HG03571 (cell line): ENCODE results near the gene MIGA2.
"Not testable (repeated sequence)": the region's sequence is repeated elsewhere in the genome, so short reads cannot be mapped to it uniquely, and the experiment has no call there.

Experiments used
- ATAC-seq: cut with Tn5 transposase; IDR thresholded peaks from one replicate; pipeline ENCODE4 v1.9.1; 2021; ENCODE audit not compliant: unreplicated experiment

Gene MIGA2

DNA sequence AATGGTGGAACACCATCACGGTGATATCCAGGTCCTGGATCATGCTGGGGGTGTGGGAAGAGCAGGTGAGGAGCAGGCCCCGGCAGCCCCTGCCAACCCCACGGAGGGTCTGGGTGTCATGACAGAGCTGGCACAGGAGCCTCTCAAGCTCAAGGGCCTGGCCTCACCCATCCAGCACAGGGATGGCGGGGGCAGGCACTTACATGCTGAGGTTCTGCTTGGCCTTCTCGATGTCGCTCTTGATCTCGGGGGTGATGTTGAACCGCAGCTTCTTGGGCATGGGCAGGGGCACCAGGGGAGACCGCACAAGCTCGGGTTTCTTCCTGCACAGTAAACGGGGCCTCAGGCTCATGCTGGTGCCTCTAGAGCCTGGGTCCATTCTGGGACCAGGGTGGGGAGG is 61.9 kb downstream of the MIGA2 start:
- ATAC-seq: no peak

DNA sequence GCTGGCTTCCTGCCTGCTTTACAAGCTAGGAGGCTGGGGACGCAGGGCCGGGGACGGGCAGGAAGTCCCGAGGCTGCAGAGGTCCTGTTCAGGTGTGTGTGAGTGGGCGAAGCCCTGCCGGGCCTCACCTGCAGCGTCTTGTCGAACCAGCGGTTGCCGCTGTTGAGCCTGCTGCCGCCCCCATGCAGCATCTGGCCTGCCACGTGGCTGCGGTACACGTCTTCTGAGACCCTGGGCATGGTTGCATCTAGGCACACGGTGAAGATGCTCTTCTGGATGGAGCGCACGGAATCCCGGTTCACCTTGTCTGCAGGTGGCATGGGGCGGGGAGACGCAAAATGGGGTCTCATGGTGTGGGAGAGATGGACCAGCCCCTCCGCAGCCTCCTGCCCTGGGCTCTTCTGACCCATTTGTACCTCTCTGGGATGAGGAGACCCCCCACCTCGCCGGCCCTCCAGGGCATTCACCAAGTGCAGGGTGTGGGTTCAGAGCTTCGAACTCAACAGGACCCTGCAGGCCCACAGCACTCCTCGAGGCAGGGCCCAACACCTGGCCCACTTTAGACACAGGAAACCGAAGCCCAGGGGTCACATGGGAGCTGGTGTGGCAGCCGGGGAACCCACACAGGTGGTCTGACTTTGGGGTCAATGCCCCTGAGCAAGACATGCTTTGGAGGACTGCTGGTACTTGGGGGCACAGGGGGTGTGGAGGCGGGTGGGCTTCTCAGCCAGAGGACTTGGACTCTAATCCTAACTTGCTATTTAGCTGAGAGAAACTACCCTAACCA is 64.2 kb downstream of the MIGA2 start:
- ATAC-seq: no peak

DNA sequence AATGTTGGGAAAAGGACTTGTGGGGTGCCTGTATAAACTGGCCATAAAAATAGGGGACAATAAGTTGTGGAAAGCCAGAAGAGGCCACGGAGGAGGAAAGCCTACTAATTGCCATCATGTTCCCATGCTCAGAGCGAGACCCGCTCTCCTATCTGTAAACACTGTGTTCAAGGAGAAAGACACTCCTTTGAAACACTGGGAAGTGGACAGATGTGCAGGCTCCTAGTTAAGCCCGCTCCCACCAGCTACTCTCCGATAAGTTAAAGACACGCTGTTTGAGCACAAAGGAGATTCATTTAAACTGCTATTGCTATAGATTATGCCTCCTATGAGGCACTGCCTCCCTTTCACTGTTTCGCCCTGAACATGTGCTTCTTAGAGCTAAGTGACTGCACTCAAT is 64.9 kb downstream of the MIGA2 start:
- no peak for ATAC-seq

DNA sequence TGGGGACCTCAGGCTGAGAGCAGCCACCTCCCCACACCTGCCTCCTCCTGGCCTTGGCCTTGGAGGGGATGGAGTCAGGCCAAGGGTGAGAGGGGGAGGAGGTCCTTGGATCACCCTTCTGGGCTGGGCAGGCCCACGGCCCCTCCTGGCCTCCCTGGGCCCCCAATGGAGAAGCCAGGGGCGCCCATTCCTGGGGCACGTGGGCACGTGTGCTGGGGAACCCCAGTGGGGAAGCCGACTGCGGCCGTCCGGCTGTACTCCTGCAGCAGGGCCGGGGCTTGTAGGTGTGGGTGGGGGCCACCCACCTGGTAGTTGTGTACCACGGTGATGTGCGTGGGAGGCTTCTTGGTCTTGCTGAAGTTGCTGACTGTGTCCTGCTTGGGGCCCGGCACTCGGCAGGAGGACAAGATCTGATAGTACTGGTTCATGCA is 65.7 kb downstream of the MIGA2 start:
- no peak for ATAC-seq

DNA sequence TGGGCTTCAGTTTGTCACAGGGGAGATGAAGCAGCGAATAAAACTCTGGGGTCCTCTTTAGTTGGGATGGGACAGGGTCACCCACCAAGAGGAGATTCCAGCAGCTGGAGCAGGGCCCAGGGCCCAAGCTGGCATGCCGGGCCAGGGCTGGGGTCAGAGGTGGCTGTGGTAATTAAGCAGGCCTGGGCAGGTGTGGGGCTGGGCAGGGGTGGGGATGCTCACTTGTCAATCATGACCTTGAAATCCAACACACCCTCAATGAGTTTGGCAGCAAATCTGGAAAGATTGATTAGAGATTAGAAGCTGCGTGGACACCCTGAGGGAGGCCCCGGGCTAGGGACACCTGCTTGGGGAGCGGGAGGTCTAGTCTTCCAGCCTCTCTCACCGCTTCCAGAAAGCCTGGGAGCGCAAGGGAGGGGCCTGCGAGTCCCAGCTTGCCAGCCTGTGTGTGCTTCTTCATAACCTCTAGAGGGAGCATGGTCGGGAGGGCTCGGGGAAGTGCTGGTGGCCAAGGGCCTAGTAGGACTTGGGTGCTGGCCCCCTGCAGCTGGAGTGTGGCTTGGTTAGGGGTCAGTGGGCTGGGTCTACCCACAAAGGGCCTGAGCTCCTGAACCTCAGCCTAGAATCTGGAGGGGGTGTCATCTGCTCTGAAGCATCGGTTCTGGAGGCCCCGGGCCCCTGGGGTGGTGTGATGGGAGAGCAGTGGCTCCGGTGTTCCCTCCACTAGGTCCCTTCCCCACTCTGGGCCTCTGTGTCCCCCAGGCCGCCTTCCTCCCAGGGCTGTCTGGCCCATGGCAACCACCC is 66.6 kb downstream of the MIGA2 start:
- ATAC-seq: no peak

DNA sequence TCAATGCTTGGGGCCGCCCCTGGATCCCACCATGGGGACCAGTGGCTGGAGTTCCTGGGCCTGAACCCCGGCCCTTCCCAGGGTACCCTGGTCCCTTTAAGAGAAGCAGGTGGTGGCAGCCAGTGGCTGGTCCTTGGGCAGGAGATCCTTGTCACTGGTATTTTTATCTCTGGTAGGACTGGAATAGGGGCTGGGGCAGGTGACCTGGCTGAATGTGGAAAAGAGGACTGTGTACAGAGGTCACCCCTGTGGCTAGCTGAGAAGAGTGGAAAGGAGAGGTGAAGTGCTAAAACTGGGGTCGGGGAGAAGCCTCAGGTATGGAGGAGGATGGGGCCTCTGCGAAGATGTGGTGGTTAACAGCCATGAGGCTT is 67.2 kb downstream of the MIGA2 start:
- ATAC-seq: no peak

DNA sequence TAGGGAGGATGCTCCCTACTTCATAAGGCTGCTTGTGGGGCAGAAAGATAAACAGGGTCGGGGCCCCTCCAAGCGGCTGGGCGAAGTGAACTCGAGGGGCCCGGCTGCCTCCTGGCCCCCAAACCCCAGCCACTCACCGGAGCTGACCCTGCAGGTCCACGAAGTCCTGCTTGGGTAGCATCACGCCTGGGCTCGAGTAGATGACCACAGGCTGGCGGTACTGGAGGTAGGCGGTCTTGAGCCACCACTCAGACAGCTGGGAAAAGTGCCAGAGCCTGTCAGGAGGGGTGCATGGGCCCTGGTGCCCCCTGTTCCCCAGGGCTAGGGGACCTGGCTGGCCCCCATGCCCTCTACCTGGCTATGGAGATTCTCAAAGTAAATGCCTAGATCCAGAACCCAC is 67.6 kb downstream of the MIGA2 start:
- ATAC-seq: no peak

DNA sequence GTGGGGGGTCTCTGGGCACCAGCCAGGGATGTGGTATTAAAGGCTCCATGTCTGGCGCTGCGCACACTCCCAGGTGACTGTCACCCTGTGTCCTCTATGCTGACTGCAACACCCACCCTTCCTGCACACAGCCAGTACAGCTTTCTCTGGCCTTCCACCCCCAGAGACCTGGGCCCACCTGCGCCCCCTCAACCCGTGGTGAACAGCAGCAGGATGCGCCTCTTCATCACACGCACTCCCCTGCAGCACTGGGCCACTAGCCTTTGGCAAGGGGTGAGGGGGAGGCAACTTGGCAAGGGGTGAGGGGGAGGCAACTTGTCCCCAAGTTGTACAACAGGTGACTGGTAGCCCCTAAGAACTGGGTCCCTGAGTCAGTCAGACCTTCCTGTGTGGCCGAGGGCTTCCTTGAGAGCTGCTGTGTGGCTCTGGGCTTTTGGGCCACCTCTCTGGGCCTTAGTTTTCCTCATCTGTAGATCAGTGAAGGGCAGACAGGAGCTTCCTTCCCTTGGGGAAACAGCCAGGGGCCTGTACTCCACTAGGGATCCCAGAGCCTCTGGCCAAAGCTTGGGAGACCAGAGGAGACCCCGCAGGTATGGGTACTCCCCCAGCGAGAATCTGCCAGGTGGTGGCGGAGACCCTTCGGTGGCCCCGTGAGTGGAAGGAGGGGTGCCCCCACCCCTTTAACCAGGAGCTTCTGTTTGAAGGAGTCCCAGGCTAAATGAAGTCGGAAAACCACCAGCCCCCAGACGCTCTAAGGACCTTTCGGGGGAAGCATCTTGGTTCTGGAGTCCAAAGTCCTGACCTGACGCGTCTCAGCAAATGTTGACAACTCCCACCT is 69.7 kb downstream of the MIGA2 start:
- ATAC-seq: no peak

DNA sequence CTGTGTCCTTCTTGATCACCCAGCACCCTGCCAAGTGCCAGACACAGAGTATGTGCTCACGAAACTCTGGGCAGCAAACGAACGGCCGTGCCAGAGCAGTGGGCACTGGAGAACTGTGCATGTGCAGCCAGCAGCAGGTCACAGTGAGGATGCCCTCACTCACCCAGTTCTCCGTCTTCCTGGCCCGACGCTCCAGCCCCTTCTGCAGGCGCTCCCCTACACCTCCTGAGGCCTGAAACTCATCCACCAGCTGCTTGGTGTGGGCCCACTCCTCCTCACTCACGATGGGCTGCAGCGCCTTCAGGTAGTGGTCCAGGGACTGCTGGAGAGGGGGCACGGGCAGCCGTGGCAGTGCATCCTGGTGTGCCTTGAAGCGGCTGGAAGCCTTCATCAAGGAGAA is 71.2 kb downstream of the MIGA2 start:
- ATAC-seq: no peak

DNA sequence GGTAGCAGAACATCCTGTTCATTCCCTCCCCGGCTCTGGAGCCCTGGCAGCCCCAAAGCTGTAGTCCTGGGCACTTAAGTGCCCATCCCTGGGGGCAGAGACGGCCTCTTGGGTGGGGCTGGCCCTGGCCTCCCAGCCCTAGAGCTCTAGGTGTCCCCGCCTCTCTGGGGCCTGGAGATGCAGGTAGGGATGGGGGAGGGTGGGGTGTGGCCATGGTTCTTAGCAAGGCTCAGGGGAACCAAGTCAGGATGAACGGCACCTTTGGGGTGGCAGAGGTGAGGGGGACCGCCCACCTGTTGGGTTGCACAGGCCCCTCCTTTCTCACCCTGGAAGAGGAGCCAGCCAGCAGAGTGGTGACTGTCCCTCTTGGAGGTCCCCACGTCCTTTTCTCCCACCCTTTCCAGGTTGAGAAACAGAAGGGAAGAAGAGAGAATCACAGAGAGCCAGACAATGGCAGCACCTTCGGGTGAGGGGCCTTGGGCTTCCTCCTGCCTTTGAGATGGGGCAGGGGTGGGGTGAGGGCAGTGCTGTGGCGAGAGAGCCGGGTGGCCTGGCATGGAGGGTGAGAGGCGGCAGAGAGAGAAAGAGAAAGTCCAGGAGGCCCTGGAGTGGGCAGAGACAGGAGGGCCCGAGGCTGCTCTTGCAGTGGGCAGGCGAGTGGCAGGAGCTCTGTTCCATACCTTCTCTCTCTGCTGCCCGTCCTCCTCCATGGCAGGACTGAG is 71.8 kb downstream of the MIGA2 start:
- ATAC-seq: no peak

DNA sequence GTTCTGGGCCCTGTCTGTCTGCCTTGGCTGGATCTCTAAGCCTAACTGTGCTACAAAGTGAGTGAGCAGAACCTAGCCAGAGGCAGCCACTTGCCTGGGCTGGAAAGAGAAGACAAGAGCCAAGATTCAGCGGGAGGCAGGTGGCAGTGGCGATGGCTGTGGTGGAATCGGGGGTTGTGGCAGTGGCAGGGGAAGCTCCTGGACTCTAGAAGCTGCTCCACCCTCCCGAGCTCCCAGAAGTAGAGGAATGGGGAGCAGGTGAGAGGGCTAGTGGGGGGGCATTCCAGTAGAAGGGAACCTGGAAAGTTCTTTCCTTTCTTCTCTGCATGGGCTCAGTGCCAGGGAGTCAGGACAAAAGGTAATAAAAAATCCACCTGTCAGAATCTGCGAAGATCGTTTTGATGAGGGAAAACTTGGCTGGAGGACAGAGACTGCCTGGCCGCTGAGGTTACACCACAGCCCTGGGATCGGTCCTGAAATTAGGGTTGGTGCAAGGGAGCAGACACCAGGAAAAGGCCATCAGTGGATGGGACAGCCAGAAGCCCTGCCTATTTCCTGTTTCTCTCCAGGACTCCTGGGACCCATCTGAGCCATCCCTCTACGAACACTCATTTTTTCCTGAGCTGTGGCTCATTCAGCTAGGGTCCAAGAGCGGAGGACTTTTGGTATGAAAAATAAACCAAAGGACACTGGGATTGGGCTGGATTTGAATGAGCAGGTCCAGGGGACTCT is 72.5 kb downstream of the MIGA2 start:
- ATAC-seq: no peak

DNA sequence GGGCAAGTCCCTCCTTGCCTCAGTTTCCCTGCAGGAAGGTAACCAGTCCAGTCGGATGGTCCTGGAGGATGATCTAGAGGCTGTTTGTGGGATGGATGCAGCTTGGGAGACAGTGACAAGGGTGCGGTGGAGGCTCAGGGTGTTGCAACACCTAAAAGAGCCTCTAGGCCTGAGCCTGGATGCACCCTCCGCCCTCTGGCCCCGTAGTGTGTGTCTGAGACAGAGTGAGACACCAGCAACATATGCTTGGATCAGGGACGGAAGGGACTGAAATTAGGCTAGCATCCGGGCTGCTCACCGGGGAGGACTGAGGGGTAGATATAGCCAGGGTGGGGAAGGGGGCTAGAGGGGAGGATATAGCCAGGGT is 73.1 kb downstream of the MIGA2 start:
- ATAC-seq: no peak

DNA sequence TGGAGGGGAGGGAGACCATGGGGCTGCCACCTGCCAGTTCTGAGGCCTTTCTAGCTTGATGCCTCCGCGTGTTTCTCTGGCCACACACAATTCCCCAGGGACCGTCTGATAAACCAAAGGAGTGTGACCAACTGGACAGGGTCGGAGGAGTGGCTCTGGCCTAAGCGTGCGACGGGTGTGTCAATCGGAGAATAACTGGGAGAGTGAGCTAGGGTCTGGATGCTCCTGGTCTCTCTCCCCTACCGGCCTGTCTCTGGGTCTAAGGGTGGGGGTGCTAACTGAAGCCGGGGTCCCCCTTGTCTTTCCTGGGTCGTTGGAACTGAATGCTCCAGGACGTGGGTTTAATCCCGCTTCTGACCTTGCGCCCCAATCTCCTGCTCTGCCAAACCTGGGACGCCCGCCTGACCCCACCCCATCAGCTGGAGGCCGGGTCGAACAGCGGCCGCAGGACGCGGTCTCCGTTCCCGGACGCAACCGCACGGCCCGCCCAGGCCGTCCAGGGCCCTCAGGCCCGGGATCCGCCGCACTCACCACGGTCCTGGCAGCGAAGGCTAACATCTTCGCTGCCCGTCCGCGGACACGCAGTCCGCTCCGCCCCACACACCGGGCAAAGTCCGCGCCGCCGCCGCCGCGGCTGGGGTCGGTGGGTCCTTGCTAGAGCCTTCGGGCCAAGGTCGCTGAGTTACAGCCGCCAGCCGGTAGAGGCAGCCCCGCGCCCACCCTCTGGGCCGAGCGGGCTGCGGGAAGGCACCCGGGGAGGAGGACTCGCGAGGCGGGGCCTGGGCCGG is 73.7 kb downstream of the MIGA2 start:
- ATAC-seq: peak; percentile 9

DNA sequence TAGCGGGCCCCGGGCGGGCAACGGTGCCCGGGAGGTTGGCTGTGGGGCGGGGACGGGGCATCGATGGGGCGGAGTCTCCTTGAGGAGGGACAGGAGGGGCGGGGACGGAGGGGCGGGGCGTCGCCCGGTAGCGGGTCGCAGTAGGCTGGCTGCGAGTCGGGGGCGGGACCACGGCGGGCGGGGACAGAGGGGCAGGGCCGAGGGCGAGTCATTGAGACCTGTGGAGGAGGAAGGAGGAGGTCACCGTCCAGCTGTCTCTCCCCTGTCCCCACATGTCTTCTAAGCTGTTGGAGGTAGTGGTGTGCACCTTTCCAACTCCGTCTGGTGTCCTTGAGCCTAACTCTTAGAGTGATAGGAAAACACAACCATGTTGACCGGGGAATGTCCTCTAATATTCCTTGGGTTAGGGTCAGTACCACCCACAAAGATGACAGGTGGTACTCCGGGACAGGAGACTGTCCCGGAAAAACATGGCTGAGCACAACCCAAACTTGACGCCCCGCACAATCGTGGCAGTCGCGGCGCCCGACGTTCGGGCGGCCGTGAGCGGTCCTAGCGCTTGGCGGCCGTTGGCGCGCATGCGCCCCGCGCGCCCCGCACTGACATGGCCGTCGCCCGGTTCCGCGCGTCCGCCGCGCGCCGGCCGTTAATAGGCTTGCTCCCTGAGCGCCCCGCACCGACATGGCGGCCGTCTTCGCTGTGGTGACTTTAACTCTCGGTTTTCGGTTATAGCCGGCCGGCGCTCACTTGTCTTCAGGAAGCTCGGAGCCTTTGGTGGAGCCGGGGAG is 74.5 kb downstream of the MIGA2 start, which contains the start of the genes CRAT and PTPA:
Gene CRAT (minus strand): TSS at position 54 of the 788 bp plus-strand sequence. CDS start 284 bp downstream, outside the sequence.
Gene PTPA (plus strand): TSS at position 676 of the 788 bp plus-strand sequence. CDS start 186 bp downstream, outside the sequence.
- ATAC-seq: peak; percentile 71

DNA sequence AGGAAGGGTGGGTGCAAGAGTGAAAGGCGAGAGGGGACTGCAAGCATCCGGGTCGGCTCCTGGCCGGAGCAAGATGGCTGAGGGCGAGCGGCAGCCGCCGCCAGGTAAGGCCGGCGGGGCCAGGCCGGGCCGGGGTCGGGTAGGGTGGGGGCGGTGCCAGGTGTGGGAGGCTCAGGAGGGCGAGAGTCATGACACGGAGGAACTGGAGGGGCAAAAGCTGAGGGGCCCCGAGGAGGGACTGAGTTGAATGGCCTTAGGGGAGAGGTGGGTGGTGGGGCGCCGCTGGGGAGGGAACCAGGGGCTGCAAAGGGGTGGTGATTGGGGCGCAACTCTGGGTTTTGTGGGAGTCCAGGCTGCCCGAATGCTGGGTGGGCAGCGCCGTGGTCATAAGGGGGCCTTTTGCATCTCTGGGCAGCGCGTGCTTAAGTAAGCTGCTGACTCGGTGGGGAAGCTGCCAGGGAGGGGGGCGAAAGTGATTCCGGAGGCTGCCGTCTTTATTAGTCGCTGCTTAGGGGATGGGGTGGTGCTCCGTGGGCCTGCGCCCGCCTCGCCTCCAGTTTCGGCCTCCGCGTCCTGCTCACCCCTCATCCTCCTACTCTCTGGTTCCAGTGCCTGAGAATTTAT is 75.2 kb downstream of the MIGA2 start:
- ATAC-seq: peak; percentile 2

DNA sequence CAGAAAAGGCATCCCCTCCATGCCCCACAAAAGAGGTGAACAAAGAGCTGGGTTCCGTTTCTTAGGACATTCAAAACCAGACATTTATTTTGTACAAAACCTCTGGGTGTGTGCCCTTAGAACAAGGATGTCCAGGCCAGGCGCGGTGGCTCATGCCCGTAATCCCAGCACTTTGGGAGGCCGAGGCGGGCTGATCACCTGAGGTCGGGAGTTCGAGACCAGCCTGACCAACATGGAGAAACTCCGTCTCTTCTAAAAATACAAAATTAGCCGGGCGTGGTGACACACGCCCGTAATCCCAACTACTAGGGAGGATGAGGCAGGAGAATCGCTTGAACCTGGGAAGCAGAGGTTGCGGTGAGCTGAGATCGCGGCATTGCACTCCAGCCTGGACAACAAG is 76.1 kb downstream of the MIGA2 start:
- not testable (repeated sequence) for ATAC-seq

DNA sequence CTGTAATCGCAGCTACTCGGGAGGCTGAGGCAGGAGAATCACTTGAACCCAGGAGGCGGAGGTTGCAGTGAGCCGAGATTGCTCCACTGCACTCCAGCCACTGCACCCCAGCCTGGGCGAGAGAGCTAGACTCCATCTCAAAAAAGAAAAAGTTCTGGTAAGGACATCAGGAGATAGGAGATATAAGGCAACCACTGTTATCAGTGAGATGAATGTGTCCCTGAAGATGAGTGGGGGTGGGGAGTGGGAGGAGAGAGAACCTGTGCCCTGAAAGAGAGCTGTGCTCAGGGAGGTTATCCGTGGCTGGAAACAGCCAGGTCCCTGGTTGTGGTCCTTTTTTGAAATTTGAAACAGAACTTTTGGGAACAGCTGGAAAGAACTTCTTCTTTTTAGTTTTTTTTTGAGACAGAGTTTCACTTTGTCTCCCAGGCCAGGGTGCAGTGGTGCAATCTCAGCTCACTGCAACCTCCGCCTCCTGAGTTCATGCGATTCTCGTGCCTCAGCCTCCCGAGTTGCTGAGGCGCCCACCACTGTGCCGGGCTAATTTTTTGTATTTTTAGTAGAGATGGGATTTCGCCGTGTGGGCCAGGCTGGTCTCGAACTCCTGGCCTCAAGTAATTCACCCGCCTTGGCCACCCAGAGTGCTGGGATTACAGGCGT is 77.3 kb downstream of the MIGA2 start:
- ATAC-seq: no peak
